ENCODE results near the gene BANF1. TPM values are rescaled to one million over a fixed set of nuclear protein-coding genes. Genes with fewer than 3 reads are reported as not detected.

The BANF1 gene
- total RNA-seq, result 7.7 and 10.8 TPM in 2 replicates

GRCh38 chr11:66001942-66002647, at the start of gene BANF1, which contains the start of gene EIF1AD:
Gene BANF1 (plus strand): TSS chr11:66002503. CDS start chr11:66003251, 748 bp downstream.
Gene EIF1AD (minus strand): TSS chr11:66002157. CDS start chr11:66000389, 1,768 bp downstream.

GRCh38 chr11:65961267-65962140, 40.8 kb upstream of the BANF1 start, which contains the start of gene SART1:
Gene SART1 (plus strand): TSS chr11:65961734. CDS start chr11:65961781, 47 bp downstream.

GRCh38 chr11:66011785-66012303, 9.5 kb downstream of the BANF1 start, which contains the start of gene CST6:
Gene CST6 (plus strand): TSS chr11:66012008. CDS start chr11:66012045, 37 bp downstream.

GRCh38 chr11:66026017-66026529, 23.8 kb downstream of the BANF1 start, which contains the start of gene CATSPER1:
Gene CATSPER1 (minus strand): TSS chr11:66026479. CDS start chr11:66026379, 100 bp downstream.

GRCh38 chr11:66048547-66049323, 46.4 kb downstream of the BANF1 start, which contains the start of gene GAL3ST3:
Gene GAL3ST3 (minus strand): TSS chr11:66049161. CDS start chr11:66045415, 3,746 bp downstream.

GRCh38 chr11:66051766-66052663, 49.7 kb downstream of the BANF1 start, which contains the start of gene SF3B2:
Gene SF3B2 (plus strand): TSS chr11:66052364. CDS start chr11:66052385, 21 bp downstream.

Other genes with a start within 250 kb of the BANF1 start
- 11.7 and 23.4 TPM in 2 replicates for gene AP5B1, start 221.5 kb upstream of the BANF1 start, total RNA-seq
- 8.1 and 61.7 TPM in 2 replicates for gene OVOL1, start 215.4 kb upstream of the BANF1 start, total RNA-seq
- 0.24 and 0.43 TPM in 2 replicates for gene SNX32, start 168.5 kb upstream of the BANF1 start, total RNA-seq
- gene CFL1, start 144.3 kb upstream of the BANF1 start, total RNA-seq, result 598 and 942 TPM in 2 replicates
- gene MUS81, start 142.1 kb upstream of the BANF1 start, total RNA-seq, result 49.4 and 60.2 TPM in 2 replicates
- gene EFEMP2, start 129.7 kb upstream of the BANF1 start, total RNA-seq, result 5.3 and 10.4 TPM in 2 replicates
- gene CTSW, start 122.7 kb upstream of the BANF1 start, total RNA-seq, result not detected in 2 replicates
- gene FIBP, start 114.0 kb upstream of the BANF1 start, total RNA-seq, result 159 and 174 TPM in 2 replicates
- 40.7 and 53.5 TPM in 2 replicates for gene CCDC85B, start 111.8 kb upstream of the BANF1 start, total RNA-seq
- 7.0 and 33.3 TPM in 2 replicates for gene FOSL1, start 102.1 kb upstream of the BANF1 start, total RNA-seq
- gene C11orf68, start 83.4 kb upstream of the BANF1 start, total RNA-seq, result 6.8 and 18.6 TPM in 2 replicates
- gene DRAP1, start 83.1 kb upstream of the BANF1 start, total RNA-seq, result 107 and 153 TPM in 2 replicates
- gene TSGA10IP, start 57.0 kb upstream of the BANF1 start, total RNA-seq, result not detected in 2 replicates
- gene SART1, start 40.8 kb upstream of the BANF1 start, total RNA-seq, result 18.8 and 22.7 TPM in 2 replicates
- 22.4 and 41.4 TPM in 2 replicates for gene EIF1AD, start 346 bp upstream of the BANF1 start, total RNA-seq
- 2.3 and 33.7 TPM in 2 replicates for gene CST6, start 9.5 kb downstream of the BANF1 start, total RNA-seq
- under 0.01 TPM in 1 of 2 replicates, not detected in the other for gene CATSPER1, start 24.0 kb downstream of the BANF1 start, total RNA-seq
- 0.48 TPM in 1 of 2 replicates, not detected in the other for gene GAL3ST3, start 46.7 kb downstream of the BANF1 start, total RNA-seq
- 121 and 139 TPM in 2 replicates for gene SF3B2, start 49.9 kb downstream of the BANF1 start, total RNA-seq
- gene PACS1, start 67.8 kb downstream of the BANF1 start, total RNA-seq, result 12.1 and 21.2 TPM in 2 replicates